Measurements from ENCODE around the gene GNA15.

The GNA15 gene

GRCh38 chr19:3137119-3137518, 1.3 kb downstream of the GNA15 start:
- Histone ChIP-seq H3K4me1 (ENCODE audit: control extremely low read depth in 1 of 4, control insufficient read depth in 4 of 4, insufficient read depth in 4 of 4, low read length in 3 of 4) (peaks cover 7 to 75% (median 71%) of the 10 kb centered on the region in 4 experiments), H3K27me3 (replicated peaks in 2 of 5; ENCODE audit: control insufficient read depth in 4 of 5, insufficient read depth in 5 of 5, low read length in 4 of 5) (no peaks in the 10 kb centered on the region), H3K27ac (ENCODE audit: insufficient read depth in 1 of 2, low read depth in 1 of 2, low read length in 2 of 2, poor library complexity in 1 of 2, severe bottlenecking in 2 of 2) (peak overlapping the region; percentile 95), H3K9me3 (ENCODE audit: control extremely low read depth in 1 of 5, control insufficient read depth in 4 of 5, insufficient read depth in 2 of 5, low read depth in 1 of 5, low read length in 4 of 5) (no peaks in the 10 kb centered on the region), H3K36me3 (ENCODE audit: control insufficient read depth in 4 of 4, insufficient read depth in 4 of 4, low read length in 3 of 4) (peaks cover 0 to 9% (median 6%) of the 10 kb centered on the region in 4 experiments), H3K4me3 (ENCODE audit: control insufficient read depth in 1 of 7, extremely low read depth in 1 of 7, insufficient read depth in 4 of 7, low read depth in 2 of 7, low read length in 6 of 7) (peak overlapping the region; percentile 79 to 98 (median 96))
- no peak for DNase-seq
- CTCF ChIA-PET: interaction anchor here (0.8 to 11.1 kb wide), 3 partner anchors 7 to 33 kb away, joined by 3 to 158 read pairs (median 29); partner anchors contain the start of gene GNA15
- 20% methylated on average over 7 of the region's 7 CpGs for WGBS (ENCODE audit: insufficient coverage)
- POLR2A ChIA-PET: no interaction called here

- peak overlapping the region; percentile 21 to 98 (median 53) for H3K4me3 ChIP-seq (ENCODE audit: control insufficient read depth in 1 of 7, extremely low read depth in 1 of 7, insufficient read depth in 4 of 7, low read depth in 2 of 7, low read length in 6 of 7)
- CTCF ChIA-PET: interaction anchor here (0.8 to 11.1 kb wide), 3 partner anchors 8 to 13 kb away, joined by 3 to 158 read pairs (median 29); partner anchors contain the start of gene GNA15
- 57% methylated on average over 5 of the region's 15 CpGs for WGBS (ENCODE audit: insufficient coverage)
- peak overlapping the region in 1 of 2 experiments; percentile 66 for H3K27ac ChIP-seq (ENCODE audit: insufficient read depth in 1 of 2, low read depth in 1 of 2, low read length in 2 of 2, poor library complexity in 1 of 2, severe bottlenecking in 2 of 2)
- POLR2A ChIA-PET: no interaction called here
- H3K4me1 ChIP-seq (ENCODE audit: control extremely low read depth in 1 of 4, control insufficient read depth in 4 of 4, insufficient read depth in 4 of 4, low read length in 3 of 4): peaks cover 7 to 75% (median 72%) of the 10 kb centered on the region in 4 experiments
- no peaks in the 10 kb centered on the region for H3K9me3 ChIP-seq (ENCODE audit: control extremely low read depth in 1 of 5, control insufficient read depth in 4 of 5, insufficient read depth in 2 of 5, low read depth in 1 of 5, low read length in 4 of 5)
- DNase-seq: no peak
- peaks cover 0 to 16% (median 8%) of the 10 kb centered on the region in 4 experiments for H3K36me3 ChIP-seq (ENCODE audit: control insufficient read depth in 4 of 4, insufficient read depth in 4 of 4, low read length in 3 of 4)
- no peaks in the 10 kb centered on the region for H3K27me3 ChIP-seq (replicated peaks in 2 of 5; ENCODE audit: control insufficient read depth in 4 of 5, insufficient read depth in 5 of 5, low read length in 4 of 5)
Measured at GRCh38 chr19:3138268-3138667, 2.4 kb downstream of the GNA15 start.

DNA sequence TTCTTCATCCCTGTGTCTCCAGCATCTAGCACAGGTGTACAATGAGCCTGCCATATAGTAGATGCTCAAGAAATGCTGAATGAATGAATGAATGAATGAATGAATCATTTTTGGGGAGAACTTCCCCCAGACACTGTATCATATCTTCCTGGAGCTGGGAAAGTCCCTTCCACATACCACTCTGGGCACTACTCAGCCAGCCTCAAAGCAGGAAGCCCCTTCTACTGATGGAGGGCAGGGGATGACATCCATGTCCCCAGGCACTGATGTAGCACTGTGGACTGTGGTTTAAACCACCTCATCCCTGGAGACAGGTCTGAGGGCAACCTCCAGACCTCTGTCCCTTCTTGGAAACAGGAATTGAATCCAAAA, 4.8 kb downstream of the GNA15 start:
- DNase-seq: peak in 2 of 3 donors; percentile 65 to 68
- Histone ChIP-seq H3K9me3 (ENCODE audit: control extremely low read depth in 1 of 5, control insufficient read depth in 4 of 5, insufficient read depth in 2 of 5, low read depth in 1 of 5, low read length in 4 of 5) (no peaks in the 10 kb centered on the region), H3K4me1 (ENCODE audit: control extremely low read depth in 1 of 4, control insufficient read depth in 4 of 4, insufficient read depth in 4 of 4, low read length in 3 of 4) (peaks cover 3 to 65% (median 59%) of the 10 kb centered on the region in 4 experiments), H3K27me3 (replicated peaks in 2 of 5; ENCODE audit: control insufficient read depth in 4 of 5, insufficient read depth in 5 of 5, low read length in 4 of 5) (no peaks in the 10 kb centered on the region), H3K27ac (ENCODE audit: insufficient read depth in 1 of 2, low read depth in 1 of 2, low read length in 2 of 2, poor library complexity in 1 of 2, severe bottlenecking in 2 of 2) (peak overlapping the region; percentile 3 to 73), H3K4me3 (ENCODE audit: control insufficient read depth in 1 of 7, extremely low read depth in 1 of 7, insufficient read depth in 4 of 7, low read depth in 2 of 7, low read length in 6 of 7) (peak overlapping the region in 2 of 7 experiments; percentile 28 to 39), H3K36me3 (ENCODE audit: control insufficient read depth in 4 of 4, insufficient read depth in 4 of 4, low read length in 3 of 4) (peaks cover 0 to 16% (median 8%) of the 10 kb centered on the region in 4 experiments)
- CTCF ChIA-PET: interaction anchor here (2.0 to 11.1 kb wide), 3 partner anchors 11 to 19 kb away, joined by 8 to 158 read pairs (median 19); partner anchors contain the start of gene GNA15
- POLR2A ChIA-PET: interaction anchor here (0.6 to 3.1 kb wide), 6 partner anchors 15 to 38 kb away, joined by 3 to 12 read pairs (median 4); partner anchors contain the start of gene S1PR4

DNA sequence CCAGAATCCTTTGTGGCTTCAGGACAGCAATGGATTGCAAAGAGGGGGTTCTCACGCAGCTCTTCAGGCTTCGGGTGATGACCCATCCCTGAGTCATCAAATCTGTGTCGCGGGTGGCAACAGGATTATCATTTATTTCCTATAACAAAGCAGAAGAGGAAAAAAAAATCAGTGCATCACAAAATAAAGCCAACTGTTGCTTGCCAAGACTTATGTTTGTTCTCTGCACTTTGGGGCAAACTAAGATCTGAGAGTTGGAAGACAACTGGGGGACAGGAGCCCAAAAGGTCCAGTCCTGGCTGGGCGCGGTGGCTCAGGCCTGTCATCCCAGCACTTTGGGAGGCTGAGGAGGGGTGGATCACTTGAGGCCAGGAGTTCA, 6.4 kb downstream of the GNA15 start:
- peak overlapping the region; percentile 68 to 73 for H3K27ac ChIP-seq (ENCODE audit: insufficient read depth in 1 of 2, low read depth in 1 of 2, low read length in 2 of 2, poor library complexity in 1 of 2, severe bottlenecking in 2 of 2)
- H3K36me3 ChIP-seq (ENCODE audit: control insufficient read depth in 4 of 4, insufficient read depth in 4 of 4, low read length in 3 of 4): peaks cover 4 to 27% (median 11%) of the 10 kb centered on the region in 4 experiments
- H3K9me3 ChIP-seq (ENCODE audit: control extremely low read depth in 1 of 5, control insufficient read depth in 4 of 5, insufficient read depth in 2 of 5, low read depth in 1 of 5, low read length in 4 of 5): no peaks in the 10 kb centered on the region
- peak in 1 of 3 donors; percentile 62 for DNase-seq
- H3K4me3 ChIP-seq (ENCODE audit: control insufficient read depth in 1 of 7, extremely low read depth in 1 of 7, insufficient read depth in 4 of 7, low read depth in 2 of 7, low read length in 6 of 7): peak overlapping the region in 1 of 7 experiments; percentile 30
- H3K4me1 ChIP-seq (ENCODE audit: control extremely low read depth in 1 of 4, control insufficient read depth in 4 of 4, insufficient read depth in 4 of 4, low read length in 3 of 4): peaks cover 3 to 75% (median 64%) of the 10 kb centered on the region in 4 experiments
- CTCF ChIA-PET: interaction anchor here (1.7 to 11.1 kb wide), 4 partner anchors 10 to 22 kb away, joined by 9 to 158 read pairs (median 15); partner anchors contain the start of gene GNA15
- H3K27me3 ChIP-seq (replicated peaks in 2 of 5; ENCODE audit: control insufficient read depth in 4 of 5, insufficient read depth in 5 of 5, low read length in 4 of 5): no peaks in the 10 kb centered on the region
- no CpG with 5 or more reads among the region's 6 CpGs for WGBS (ENCODE audit: insufficient coverage)
- POLR2A ChIA-PET: interaction anchor here (0.7 to 3.1 kb wide), 11 partner anchors 9 to 301 kb away, joined by 3 to 12 read pairs (median 4); partner anchors contain the start of gene ZNF555

DNA sequence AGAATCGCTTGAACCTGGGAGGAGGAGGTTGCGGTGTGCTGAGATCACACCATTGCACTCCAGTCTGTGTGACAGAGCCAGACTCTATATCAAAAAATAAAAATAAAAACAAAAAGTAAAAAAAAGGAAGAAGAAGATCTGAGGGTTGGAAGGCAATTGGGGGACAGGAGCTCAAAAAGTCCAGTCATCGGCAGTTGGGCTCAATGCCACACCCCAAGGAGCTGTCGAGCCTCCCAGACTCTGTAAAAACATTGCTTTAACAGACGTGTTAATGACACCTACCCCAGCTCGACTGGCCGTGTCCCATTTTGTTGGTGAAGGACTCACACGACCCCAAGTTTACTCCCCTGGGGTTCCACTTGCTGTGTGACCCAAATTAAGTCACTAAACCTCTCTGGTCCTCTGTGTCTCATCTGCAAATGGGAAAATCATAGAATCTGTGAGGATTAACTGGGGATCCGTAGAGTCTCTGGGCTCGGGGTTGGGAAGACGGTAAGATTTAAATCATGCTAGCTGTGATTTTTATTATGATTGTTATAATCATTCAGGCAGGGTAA, 7.0 kb downstream of the GNA15 start:
- no peak overlapping the region for H3K27ac ChIP-seq (ENCODE audit: insufficient read depth in 1 of 2, low read depth in 1 of 2, low read length in 2 of 2, poor library complexity in 1 of 2, severe bottlenecking in 2 of 2)

GRCh38 chr19:3145909-3146676, 10.3 kb downstream of the GNA15 start:
- H3K27me3 ChIP-seq (replicated peaks in 2 of 5; ENCODE audit: control insufficient read depth in 4 of 5, insufficient read depth in 5 of 5, low read length in 4 of 5): no peaks in the 10 kb centered on the region
- no peaks in the 10 kb centered on the region for H3K9me3 ChIP-seq (ENCODE audit: control extremely low read depth in 1 of 5, control insufficient read depth in 4 of 5, insufficient read depth in 2 of 5, low read depth in 1 of 5, low read length in 4 of 5)
- H3K27ac ChIP-seq (ENCODE audit: insufficient read depth in 1 of 2, low read depth in 1 of 2, low read length in 2 of 2, poor library complexity in 1 of 2, severe bottlenecking in 2 of 2): peak overlapping the region in 1 of 2 experiments; percentile 49
- H3K36me3 ChIP-seq (ENCODE audit: control insufficient read depth in 4 of 4, insufficient read depth in 4 of 4, low read length in 3 of 4): peaks cover 6 to 47% (median 34%) of the 10 kb centered on the region in 4 experiments
- 42% methylated on average over 16 of the region's 20 CpGs for WGBS (ENCODE audit: insufficient coverage)
- POLR2A ChIA-PET: interaction anchor here (0.6 kb wide), 2 partner anchors 16 to 50 kb away, joined by 3 read pairs; no protein-coding TSS in a partner anchor
- DNase-seq: peak in 2 of 3 donors; percentile 42 to 46
- peak overlapping the region in 2 of 7 experiments; percentile 7 to 26 for H3K4me3 ChIP-seq (ENCODE audit: control insufficient read depth in 1 of 7, extremely low read depth in 1 of 7, insufficient read depth in 4 of 7, low read depth in 2 of 7, low read length in 6 of 7)
- CTCF ChIA-PET: interaction anchor here (0.6 to 2.9 kb wide), 12 partner anchors 9 to 68 kb away, joined by 3 to 29 read pairs (median 5); partner anchors contain the start of gene GNA15
- H3K4me1 ChIP-seq (ENCODE audit: control extremely low read depth in 1 of 4, control insufficient read depth in 4 of 4, insufficient read depth in 4 of 4, low read length in 3 of 4): peaks cover 3 to 60% (median 58%) of the 10 kb centered on the region in 4 experiments

More for the DNA sequence above, 7.0 kb downstream of the GNA15 start:
- CTCF ChIA-PET: interaction anchor here (1.6 to 11.1 kb wide), 5 partner anchors 9 to 36 kb away, joined by 5 to 158 read pairs (median 11); partner anchors contain the start of genes GNA15 and S1PR4
- H3K36me3 ChIP-seq (ENCODE audit: control insufficient read depth in 4 of 4, insufficient read depth in 4 of 4, low read length in 3 of 4): peaks cover 4 to 27% (median 12%) of the 10 kb centered on the region in 4 experiments
- H3K4me3 ChIP-seq (ENCODE audit: control insufficient read depth in 1 of 7, extremely low read depth in 1 of 7, insufficient read depth in 4 of 7, low read depth in 2 of 7, low read length in 6 of 7): no peak overlapping the region
- H3K27me3 ChIP-seq (replicated peaks in 2 of 5; ENCODE audit: control insufficient read depth in 4 of 5, insufficient read depth in 5 of 5, low read length in 4 of 5): no peaks in the 10 kb centered on the region
- no peaks in the 10 kb centered on the region for H3K9me3 ChIP-seq (ENCODE audit: control extremely low read depth in 1 of 5, control insufficient read depth in 4 of 5, insufficient read depth in 2 of 5, low read depth in 1 of 5, low read length in 4 of 5)
- DNase-seq: peak in 1 of 3 donors; percentile 54
- POLR2A ChIA-PET: interaction anchor here (0.8 to 3.1 kb wide), 3 partner anchors 12 to 22 kb away, joined by 4 to 12 read pairs (median 6); no protein-coding TSS in a partner anchor
- 59% methylated on average over 7 of the region's 11 CpGs for WGBS (ENCODE audit: insufficient coverage)
- H3K4me1 ChIP-seq (ENCODE audit: control extremely low read depth in 1 of 4, control insufficient read depth in 4 of 4, insufficient read depth in 4 of 4, low read length in 3 of 4): peaks cover 3 to 73% (median 59%) of the 10 kb centered on the region in 4 experiments
